Pancreas (tissue), 10 donors: ENCODE measurements around the gene RALGPS2. TPM values are rescaled to one million over a fixed set of nuclear protein-coding genes. Genes with fewer than 3 reads are reported as not detected.

ENCODE experiments used
- ATAC-seq, 4 donors: fragments of 200-7000 bp; cut with Tn5 transposase; one replicate each; pipeline versions ENCODE4 v1.8.0 to v1.9.1; 2020; ENCODE audit warnings: mild to moderate bottlenecking in 4 of 4, moderate library complexity in 4 of 4
- DNase-seq, 6 donors: peaks; one replicate each; pipeline ENCODE4 v3.0.0-alpha.2; 2020
- FAIRE-seq: peaks from 2 replicates; lab custom pipeline; 2012; peaks lifted over from hg19 to GRCh38; lab: Jason Lieb, UNC
- H3K27ac ChIP-seq, 4 donors: fragments of 200-600 bp; sonication (generic); 1 replicate in 3 of 4; 2 replicates in 1 of 4; pipeline versions ENCODE4 v1.5.0 to v1.8.0; 2020
- H3K27me3 ChIP-seq, 4 donors: fragments of 200-600 bp; one replicate each; pipeline ENCODE4 v1.8.0; 2021
- H3K36me3 ChIP-seq, 3 donors: fragments of 200-600 bp; sonication (generic) in 1 of 3; one replicate each; pipeline versions ENCODE4 v1.5.0 to v1.8.0; 2020 to 2021
- H3K4me1 ChIP-seq, 3 donors: fragments of 200-600 bp; one replicate each; pipeline ENCODE4 v1.8.0; 2021
- H3K4me3 ChIP-seq, 4 donors: fragments of 200-600 bp; sonication (generic) in 2 of 4; one replicate each; pipeline versions ENCODE4 v1.5.0 to v1.8.0; 2020 to 2021
- H3K9me3 ChIP-seq, 4 donors: fragments of 200-600 bp; one replicate each; pipeline ENCODE4 v1.8.0; 2021
- WGBS, 2 donors: extraction: QIAGEN DNeasy Blood & Tissue Kit; methylation state at CpG; one replicate each; pipeline ENCODE4 v1.1.7; 2013; 5-methylcytosine and 5-hydroxymethylcytosine counted together
- intact Hi-C, 3 donors: fragments of 100-400 bp; cut with DNase I; formaldehyde crosslinking; loops; one replicate each; pipeline versions ENCODE4 v1.11.1 to v1.14.2; 2022
- polyA plus RNA-seq, 2 donors: library from polyadenylated mRNA; stranded (reverse); fragments of 200-250 nt; gene quantifications; one replicate each; pipeline ENCODE4 v1.2.3, GENCODE V29; 2013
- total RNA-seq, 6 donors: library from RNA; stranded (reverse); fragmentation: NEBNext Ultra II Directional in 4 of 6; extraction: Animal tissue kit (Norgen Biotek cat#: 25700) in 4 of 6; gene quantifications; one replicate each; pipeline versions ENCODE4 v1.2.1 to v1.2.4, GENCODE V29; 2021 to 2023
- TF ChIP-seq, protein P1 (sequence below), 4 donors: fragments of 200-600 bp; sonication (generic) in 3 of 4; IDR thresholded peaks; one replicate each; pipeline versions ENCODE4 v1.5.0 to v1.8.0; 2021; ENCODE audit warnings: antibody characterized with exemption in 4 of 4
- donor health status: healthy with polysubstance abuse.
- donor health status: DM: no; HTN: no; CAD: no; lungs with moderate emphysema.
- donor health status: DM: no; HTN: no; CAD: no.
- donor health status: control.
- donor health status: control.
- donor health status: Bipolar disorder and iron deficiency.
- donor health status: DM: yes; HTN: yes; CAD: no.
- donor health status: DM: no; HTN: no; CAD: no.
- donor health status: DM: no; HTN: no; CAD: no.
- donor health status: DM: yes; HTN: yes; CAD: no.

The RALGPS2 gene
- total and polyA plus RNA-seq, 8 donors: 1.9 to 11.6 (median 7.6) TPM

DNA sequence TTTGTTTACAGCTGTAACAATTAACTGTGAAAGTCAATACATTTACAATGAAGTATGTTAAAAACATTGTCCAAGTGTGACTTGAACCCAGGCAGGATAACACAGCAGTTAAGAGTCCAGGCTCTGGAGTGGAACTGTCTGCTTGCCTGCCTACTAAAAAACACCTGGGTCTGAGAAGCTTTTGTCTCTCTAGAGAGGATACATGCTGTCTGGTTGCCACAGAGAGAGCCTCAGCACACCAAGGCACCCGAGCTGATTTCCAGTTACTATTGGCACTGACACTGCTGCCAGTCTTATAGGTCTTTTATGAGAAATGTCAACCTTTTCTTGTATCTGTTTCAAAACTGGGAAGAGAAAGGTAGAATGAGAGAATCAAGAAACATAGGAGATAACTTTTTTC is 20.2 kb upstream of the RALGPS2 start:
- WGBS, 2 donors: 66 to 81% methylated on average over 1 of the region's 1 CpG
- intact Hi-C loops: no loop called here
- H3K27ac ChIP-seq: no peak overlapping the region
- H3K9me3 ChIP-seq: no peaks in the 10 kb centered on the region
- no peaks in the 10 kb centered on the region for H3K36me3 ChIP-seq
- H3K27me3 ChIP-seq: no peaks in the 10 kb centered on the region
- TF ChIP-seq, protein P1, sequence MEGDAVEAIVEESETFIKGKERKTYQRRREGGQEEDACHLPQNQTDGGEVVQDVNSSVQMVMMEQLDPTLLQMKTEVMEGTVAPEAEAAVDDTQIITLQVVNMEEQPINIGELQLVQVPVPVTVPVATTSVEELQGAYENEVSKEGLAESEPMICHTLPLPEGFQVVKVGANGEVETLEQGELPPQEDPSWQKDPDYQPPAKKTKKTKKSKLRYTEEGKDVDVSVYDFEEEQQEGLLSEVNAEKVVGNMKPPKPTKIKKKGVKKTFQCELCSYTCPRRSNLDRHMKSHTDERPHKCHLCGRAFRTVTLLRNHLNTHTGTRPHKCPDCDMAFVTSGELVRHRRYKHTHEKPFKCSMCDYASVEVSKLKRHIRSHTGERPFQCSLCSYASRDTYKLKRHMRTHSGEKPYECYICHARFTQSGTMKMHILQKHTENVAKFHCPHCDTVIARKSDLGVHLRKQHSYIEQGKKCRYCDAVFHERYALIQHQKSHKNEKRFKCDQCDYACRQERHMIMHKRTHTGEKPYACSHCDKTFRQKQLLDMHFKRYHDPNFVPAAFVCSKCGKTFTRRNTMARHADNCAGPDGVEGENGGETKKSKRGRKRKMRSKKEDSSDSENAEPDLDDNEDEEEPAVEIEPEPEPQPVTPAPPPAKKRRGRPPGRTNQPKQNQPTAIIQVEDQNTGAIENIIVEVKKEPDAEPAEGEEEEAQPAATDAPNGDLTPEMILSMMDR (IDR thresholded peaks at IDR 0.05): no peak
- DNase-seq: no peak
- ATAC-seq: no peak
- H3K4me1 ChIP-seq: no peaks in the 10 kb centered on the region
- FAIRE-seq: no peak
- no peak overlapping the region for H3K4me3 ChIP-seq

DNA sequence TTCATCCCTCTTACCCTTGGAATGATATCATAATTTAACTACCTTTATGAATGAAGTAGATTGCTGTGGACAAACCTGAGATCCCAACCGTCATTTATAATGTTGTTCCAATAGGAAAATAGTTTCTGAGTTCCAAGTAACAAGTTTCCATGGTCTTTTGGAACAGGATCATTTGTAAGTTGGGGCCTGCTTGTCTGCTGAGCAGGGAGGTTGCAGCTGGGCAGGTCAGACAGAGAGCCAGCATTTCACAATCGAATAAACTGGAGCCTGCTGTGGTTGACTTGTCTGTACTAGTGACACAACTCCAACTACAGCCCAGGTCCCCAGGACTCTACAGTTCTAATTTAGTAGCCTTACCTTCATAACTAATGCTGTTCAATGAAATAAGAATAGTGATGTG is 18.6 kb upstream of the RALGPS2 start:
- Histone ChIP-seq H3K9me3 (no peaks in the 10 kb centered on the region), H3K27me3 (no peaks in the 10 kb centered on the region), H3K36me3 (no peaks in the 10 kb centered on the region), H3K27ac (no peak overlapping the region), H3K4me1 (no peaks in the 10 kb centered on the region), H3K4me3 (no peak overlapping the region)
- DNase-seq (no peak), ATAC-seq (peak in 3 of 4 donors; percentile 37 to 45 (median 38)), FAIRE-seq (no peak)
- TF ChIP-seq, protein P1 (IDR thresholded peaks at IDR 0.05): no peak
- intact Hi-C loops: no loop called here
- WGBS, 2 donors: 49 to 53% methylated on average over 2 of the region's 2 CpGs

DNA sequence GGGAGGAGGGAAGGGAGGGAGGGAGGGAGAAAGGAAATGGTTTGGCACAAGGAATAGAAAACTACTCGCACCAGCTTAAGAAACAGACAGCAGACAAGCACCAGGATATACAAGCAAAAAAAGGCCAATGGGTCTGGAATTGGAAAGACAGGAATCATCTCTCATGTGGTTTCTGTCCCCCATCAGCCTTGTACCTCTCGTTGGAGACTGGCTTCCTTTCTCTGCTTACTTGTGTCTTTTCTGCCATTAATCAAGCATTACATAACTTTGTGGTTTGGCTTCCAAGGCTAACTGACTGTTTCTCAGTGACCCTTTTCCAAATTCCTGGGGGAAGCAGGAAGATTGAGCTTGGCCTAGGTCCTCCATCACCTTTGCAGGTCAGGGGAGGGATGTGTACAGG is 11.8 kb upstream of the RALGPS2 start:
- no peak for ATAC-seq
- intact Hi-C loops: no loop called here
- no peaks in the 10 kb centered on the region for H3K27me3 ChIP-seq
- 45 to 71% methylated on average over 2 of the region's 2 CpGs for WGBS, 2 donors
- no peak overlapping the region for H3K27ac ChIP-seq
- H3K4me1 ChIP-seq: no peaks in the 10 kb centered on the region
- H3K9me3 ChIP-seq: no peaks in the 10 kb centered on the region
- TF ChIP-seq, protein P1 (IDR thresholded peaks at IDR 0.05): no peak
- FAIRE-seq: no peak
- H3K4me3 ChIP-seq: no peak overlapping the region
- no peak for DNase-seq
- H3K36me3 ChIP-seq: no peaks in the 10 kb centered on the region

- no peak for FAIRE-seq
- TF ChIP-seq, protein P1 (IDR thresholded peaks at IDR 0.05): no peak
Measured at GRCh38 chr1:178714453-178714852, 10.6 kb upstream of the RALGPS2 start.

DNA sequence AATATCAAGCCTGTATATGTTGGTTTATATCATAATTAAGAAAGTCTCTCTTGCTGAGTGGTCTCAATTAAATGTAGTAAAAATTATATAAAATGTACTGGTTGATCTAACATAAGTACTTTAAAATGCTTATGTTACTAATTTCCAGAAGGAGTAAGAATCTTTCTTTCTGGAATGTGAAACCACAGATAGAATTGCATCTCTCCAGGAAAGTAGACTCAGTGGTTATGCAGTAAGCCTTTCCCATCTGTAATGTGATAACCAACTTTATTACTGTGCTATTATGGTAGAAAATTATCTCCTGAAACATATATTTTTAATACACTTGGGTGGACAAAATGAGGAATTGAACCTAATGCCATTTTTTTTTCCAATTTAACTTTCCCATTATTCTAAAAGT is 8.9 kb upstream of the RALGPS2 start:
- no peaks in the 10 kb centered on the region for H3K27me3 ChIP-seq
- no peaks in the 10 kb centered on the region for H3K9me3 ChIP-seq
- intact Hi-C loops: no loop called here
- DNase-seq (no peak), ATAC-seq (no peak), FAIRE-seq (no peak)
- TF ChIP-seq, protein P1 (IDR thresholded peaks at IDR 0.05): no peak
- no peaks in the 10 kb centered on the region for H3K36me3 ChIP-seq
- no peaks in the 10 kb centered on the region for H3K4me1 ChIP-seq
- H3K4me3 ChIP-seq: no peak overlapping the region
- H3K27ac ChIP-seq: no peak overlapping the region

More at GRCh38 chr1:178714453-178714852, 10.6 kb upstream of the RALGPS2 start:
- H3K36me3 ChIP-seq: no peaks in the 10 kb centered on the region
- no peaks in the 10 kb centered on the region for H3K4me1 ChIP-seq
- H3K27ac ChIP-seq: no peak overlapping the region
- H3K4me3 ChIP-seq: no peak overlapping the region
- no peaks in the 10 kb centered on the region for H3K9me3 ChIP-seq
- no peak for ATAC-seq
- no peaks in the 10 kb centered on the region for H3K27me3 ChIP-seq
- DNase-seq: no peak
- intact Hi-C loops: no loop called here
- WGBS, 2 donors: 94 to 96% methylated on average over 4 of the region's 4 CpGs
